Stimulated activated CD4-positive, alpha-beta T cell treated with anti-CD3 and anti-CD28 coated beads, Interleukin-4, amount 100 ng/mL, for 1 hour (primary cell): ENCODE results near the gene CYP2E1.
"Not testable (repeated sequence)": the region's sequence is repeated elsewhere in the genome, so short reads cannot be mapped to it uniquely, and the experiment has no call there.

ENCODE experiments used
- DNase-seq: peaks from one replicate; pipeline ENCODE4 v3.0.0-alpha.2; 2020

CYP2E1 gene

GRCh38 chr10:133526957-133527588, at the start of gene CYP2E1:
Gene CYP2E1 (plus strand): TSS chr10:133527363. CDS start chr10:133527396, 33 bp downstream.
- DNase-seq: no peak

GRCh38 chr10:133481086-133481643, 46.0 kb upstream of the CYP2E1 start:
- DNase-seq: no peak

- DNase-seq: no peak
These were observed 45.5 kb upstream of the CYP2E1 start for GRCh38 chr10:133481657-133482056.

- no peak for DNase-seq
These were observed 42.3 kb upstream of the CYP2E1 start for GRCh38 chr10:133484818-133485217.

GRCh38 chr10:133487085-133487484, 40.1 kb upstream of the CYP2E1 start:
- no peak for DNase-seq

GRCh38 chr10:133488354-133488753, 38.8 kb upstream of the CYP2E1 start:
- DNase-seq: no peak

GRCh38 chr10:133489816-133490588, 37.2 kb upstream of the CYP2E1 start:
- DNase-seq: no peak

- not testable (repeated sequence) for DNase-seq
These were observed 33.6 kb upstream of the CYP2E1 start for GRCh38 chr10:133493562-133493961.

- DNase-seq: not testable (repeated sequence)
These were observed 29.8 kb upstream of the CYP2E1 start for GRCh38 chr10:133497363-133497762.

- not testable (repeated sequence) for DNase-seq
These were observed 28.0 kb upstream of the CYP2E1 start for GRCh38 chr10:133499176-133499575.

- DNase-seq: not testable (repeated sequence)
These were observed 26.3 kb upstream of the CYP2E1 start for GRCh38 chr10:133500897-133501296.

GRCh38 chr10:133509700-133510099, 17.5 kb upstream of the CYP2E1 start:
- no peak for DNase-seq

GRCh38 chr10:133511408-133511807, 15.8 kb upstream of the CYP2E1 start:
- no peak for DNase-seq

- DNase-seq: no peak
These were observed 15.1 kb upstream of the CYP2E1 start for GRCh38 chr10:133511907-133512528.

- no peak for DNase-seq
These were observed 11.7 kb upstream of the CYP2E1 start for GRCh38 chr10:133515471-133515870.

- DNase-seq: no peak
These were observed 11.1 kb upstream of the CYP2E1 start for GRCh38 chr10:133516057-133516456.

- not testable (repeated sequence) for DNase-seq
These were observed 8.6 kb upstream of the CYP2E1 start for GRCh38 chr10:133518517-133518916.

- DNase-seq: peak; percentile 95
These were observed 6.9 kb upstream of the CYP2E1 start for GRCh38 chr10:133520193-133520738.

- no peak for DNase-seq
These were observed 3.4 kb upstream of the CYP2E1 start for GRCh38 chr10:133523631-133524203.

- no peak for DNase-seq
These were observed 1.7 kb upstream of the CYP2E1 start for GRCh38 chr10:133525444-133525843.

- DNase-seq: no peak
These were observed 658 bp downstream of the CYP2E1 start for GRCh38 chr10:133527771-133528271.

GRCh38 chr10:133528296-133528844, 1.2 kb downstream of the CYP2E1 start:
- no peak for DNase-seq
